Nasal cavity respiratory epithelium epithelial cell of viscerocranial mucosa (primary cell): ENCODE data around the gene EID2. TPM values are rescaled to one million over a fixed set of nuclear protein-coding genes. Genes with fewer than 3 reads are reported as not detected.

Source experiments
- total RNA-seq: library from RNA; depleted of rRNA; stranded (reverse); fragments of >200 nt; gene quantifications from 2 replicates; pipeline ENCODE4 v1.2.3, GENCODE V29; 2014

EID2 gene
- total RNA-seq = 5.4 and 8.5 TPM in 2 replicates

GRCh38 chr19:39539518-39540332 is at the start of gene EID2:
Gene EID2, minus strand, starts transcription at chr19:39540161. Its CDS starts 82 bp downstream, at chr19:39540079.

GRCh38 chr19:39532233-39533002 is 7.5 kb downstream of the EID2 start, which contains the start of gene EID2B:
Gene EID2B, minus strand, starts transcription at chr19:39532852. Its CDS starts 50 bp downstream, at chr19:39532802.

GRCh38 chr19:39514840-39515550 is 25.0 kb downstream of the EID2 start, which contains the start of gene SELENOV:
Gene SELENOV, plus strand, starts transcription at chr19:39515139. Its CDS starts 74 bp downstream, at chr19:39515213.

GRCh38 chr19:39498798-39499642 is 40.9 kb downstream of the EID2 start, which contains the start of gene DLL3:
Gene DLL3, plus strand, starts transcription at chr19:39498947. Its CDS starts 28 bp downstream, at chr19:39498975.

Other genes with a start within 250 kb of the EID2 start
- gene IFNL1, start 243.8 kb downstream of the EID2 start, total RNA-seq = not detected in 2 replicates
- under 0.01 and 0.28 TPM in 2 replicates for gene LRFN1, start 219.3 kb downstream of the EID2 start, total RNA-seq
- not detected in 2 replicates for gene GMFG, start 204.1 kb downstream of the EID2 start, total RNA-seq
- gene SAMD4B, start 197.7 kb downstream of the EID2 start, total RNA-seq = 27.7 and 86.7 TPM in 2 replicates
- 36.4 and 40.0 TPM in 2 replicates for gene PAF1, start 149.1 kb downstream of the EID2 start, total RNA-seq
- 13.7 TPM in 2 replicates for gene MED29, start 148.8 kb downstream of the EID2 start, total RNA-seq
- 6.5 and 14.8 TPM in 2 replicates for gene ZFP36, start 133.3 kb downstream of the EID2 start, total RNA-seq
- 4.8 and 20.1 TPM in 2 replicates for gene PLEKHG2, start 127.5 kb downstream of the EID2 start, total RNA-seq
- gene RPS16, start 104.2 kb downstream of the EID2 start, total RNA-seq = 143 and 397 TPM in 2 replicates
- 39.0 and 69.6 TPM in 2 replicates for gene SUPT5H, start 94.6 kb downstream of the EID2 start, total RNA-seq
- 52.6 and 82.4 TPM in 2 replicates for gene TIMM50, start 59.3 kb downstream of the EID2 start, total RNA-seq
- gene DLL3, start 41.2 kb downstream of the EID2 start, total RNA-seq = 0.07 and 0.34 TPM in 2 replicates
- not detected in 2 replicates for gene SELENOV, start 25.0 kb downstream of the EID2 start, total RNA-seq
- gene EID2B, start 7.3 kb downstream of the EID2 start, total RNA-seq = 0.71 and 1.0 TPM in 2 replicates
- not detected in 2 replicates for gene LGALS13, start 62.4 kb upstream of the EID2 start, total RNA-seq
- not detected in 2 replicates for gene LGALS16, start 115.8 kb upstream of the EID2 start, total RNA-seq
- not detected in 2 replicates for gene LGALS14, start 164.3 kb upstream of the EID2 start, total RNA-seq
- gene CLC, start 197.9 kb upstream of the EID2 start, total RNA-seq = not detected in 2 replicates
- not detected in 2 replicates for gene LEUTX, start 238.7 kb upstream of the EID2 start, total RNA-seq